Suprapubic skin (tissue), 4 donors: ENCODE data around the gene PROSER2.

Source experiments
- CTCF ChIP-seq, 2 donors: fragments of 200-600 bp in 1 of 2; fragments of 450-650 bp in 1 of 2; sonication (generic) in 1 of 2; IDR thresholded peaks; one replicate each; pipeline ENCODE4 v1.5.1; 2016 to 2019; ENCODE audit warnings: antibody characterized with exemption in 2 of 2, mild to moderate bottlenecking in 1 of 2, moderate library complexity in 1 of 2
- EP300 ChIP-seq: sonication (generic); formaldehyde crosslinking; IDR thresholded peaks from one replicate; pipeline ENCODE4 v1.6.1; 2017; ENCODE audit warnings: antibody characterized with exemption
- POLR2AphosphoS5 ChIP-seq, 3 donors: sonication (generic); formaldehyde crosslinking; IDR thresholded peaks; one replicate each; pipeline ENCODE4 v1.6.1; 2017; ENCODE audit warnings: antibody characterized with exemption in 3 of 3

- TF ChIP-seq POLR2AphosphoS5 (IDR thresholded peaks at IDR 0.05): no peak
- no peak for TF ChIP-seq CTCF (IDR thresholded peaks at IDR 0.05)
- no peak for TF ChIP-seq EP300
Observed at GRCh38 chr10:11832042-11832441, 8.9 kb downstream of the PROSER2 start.
